ENCODE data around the gene FRY.

FRY gene

GRCh38 chr13:32316028-32316339 is 284.4 kb downstream of the FRY start:
- no peak for DNase-seq

- no peak for DNase-seq
These were observed 284.9 kb downstream of the FRY start for GRCh38 chr13:32316501-32316900.

- DNase-seq: no peak
These were observed 286.3 kb downstream of the FRY start for GRCh38 chr13:32317716-32318465.

- DNase-seq: no peak
These were observed 289.0 kb downstream of the FRY start for GRCh38 chr13:32320528-32320927.

- no peak for DNase-seq
These were observed 292.3 kb downstream of the FRY start for GRCh38 chr13:32323912-32324311.

- DNase-seq: no peak
These were observed 298.9 kb downstream of the FRY start for GRCh38 chr13:32330441-32330840.

- no peak for DNase-seq
These were observed 303.1 kb downstream of the FRY start for GRCh38 chr13:32334671-32335070.

GRCh38 chr13:32340914-32341313 is 309.3 kb downstream of the FRY start:
- DNase-seq: no peak

- DNase-seq: no peak
These were observed 316.1 kb downstream of the FRY start for GRCh38 chr13:32347651-32348050.

Measured in CD4-positive, alpha-beta T cell treated with Interleukin-17A for 1 hour (primary cell).